HepG2 (cell line): ENCODE measurements around the gene DALRD3. TPM values are rescaled to one million over a fixed set of nuclear protein-coding genes. Genes with fewer than 3 reads are reported as not detected.

ENCODE experiments used
- AGO2 ChIP-seq: fragments of 200-400 bp; formaldehyde crosslinking; optimal IDR thresholded peaks from 2 replicates; pipeline ENCODE3; 2017; ENCODE audit warnings: mild to moderate bottlenecking, low read depth, low read length, moderate library complexity
- ATF7 ChIP-seq, 2 experiments: fragments of 450-650 bp in 1 of 2; sonication (generic) in 1 of 2; formaldehyde crosslinking in 1 of 2; IDR thresholded peaks; 2 replicates each; pipeline versions ENCODE4 v1.4.0 to v1.6.1; 2016 to 2020; ENCODE audit warnings: antibody characterized with exemption in 1 of 2, mild to moderate bottlenecking in 1 of 2, missing genetic modification reagents in 1 of 2
- BATF2 ChIP-seq: sonication (generic); formaldehyde crosslinking; IDR thresholded peaks from 2 replicates; pipeline ENCODE4 v1.8.0; 2022; ENCODE audit warnings: mild to moderate bottlenecking, missing genetic modification reagents, moderate library complexity
- CBX2 ChIP-seq, 2 experiments: fragments of 200-600 bp in 1 of 2; sonication (generic); formaldehyde crosslinking in 1 of 2; IDR thresholded peaks; 2 replicates each; pipeline versions ENCODE4 v1.7.0 to v1.8.1; 2018 to 2022; ENCODE audit warnings: low read depth in 2 of 2, low read length in 1 of 2, mild to moderate bottlenecking in 1 of 2, missing genetic modification reagents in 1 of 2
- CENPT ChIP-seq: sonication (generic); formaldehyde crosslinking; IDR thresholded peaks from 2 replicates; pipeline ENCODE4 v1.8.0; 2022; ENCODE audit warnings: low read depth, mild to moderate bottlenecking, moderate library complexity, missing genetic modification reagents
- CHD4 ChIP-seq: fragments of 200-600 bp; sonication (generic); IDR thresholded peaks from 2 replicates; pipeline ENCODE4 v1.7.0; 2017; ENCODE audit warnings: mild to moderate bottlenecking, low read length, borderline replicate concordance
- EEA1 ChIP-seq: sonication (generic); formaldehyde crosslinking; IDR thresholded peaks from 2 replicates; pipeline ENCODE4 v1.5.1; 2020; ENCODE audit warnings: mild to moderate bottlenecking, missing genetic modification reagents, borderline replicate concordance
- EED ChIP-seq: sonication (generic); formaldehyde crosslinking; IDR thresholded peaks from 2 replicates; pipeline ENCODE4 v1.5.0; 2020; ENCODE audit warnings: mild to moderate bottlenecking, missing genetic modification reagents
- EP300 ChIP-seq, 3 experiments: sonication (generic) in 1 of 3; formaldehyde crosslinking in 1 of 3; IDR thresholded peaks; 2 replicates each; pipeline versions ENCODE4 v1.5.1 to v1.6.1; 2011 to 2020; ENCODE audit warnings: low read depth in 2 of 3, low read length in 2 of 3, borderline replicate concordance in 1 of 3, improper control_type of control experiment in 1 of 3, mild to moderate bottlenecking in 1 of 3, missing genetic modification reagents in 1 of 3, moderate library complexity in 1 of 3
- GMEB1 ChIP-seq: sonication (generic); formaldehyde crosslinking; IDR thresholded peaks from 2 replicates; pipeline ENCODE4 v1.5.1; 2020; ENCODE audit warnings: missing genetic modification reagents, mild to moderate bottlenecking, borderline replicate concordance
- HDAC1 ChIP-seq: sonication (generic); formaldehyde crosslinking; IDR thresholded peaks from 2 replicates; pipeline ENCODE4 v1.5.1; 2020; ENCODE audit warnings: mild to moderate bottlenecking, missing genetic modification reagents
- IKZF4 ChIP-seq: sonication (generic); formaldehyde crosslinking; IDR thresholded peaks from 2 replicates; pipeline ENCODE4 v1.5.1; 2020; ENCODE audit warnings: borderline replicate concordance, mild to moderate bottlenecking, low read depth, missing genetic modification reagents; ENCODE audit errors: not compliant biosample characterization
- NCOA5 ChIP-seq: sonication (generic); formaldehyde crosslinking; IDR thresholded peaks from 2 replicates; pipeline ENCODE4 v1.4.0; 2020; ENCODE audit warnings: missing genetic modification reagents
- NFE2L1 ChIP-seq: sonication (generic); formaldehyde crosslinking; IDR thresholded peaks from 2 replicates; pipeline ENCODE4 v1.4.0; 2020; ENCODE audit warnings: missing genetic modification reagents, mild to moderate bottlenecking, borderline replicate concordance
- TBX3 ChIP-seq: fragments of 450-650 bp; IDR thresholded peaks from 2 replicates; pipeline ENCODE4 v1.6.1; 2017; ENCODE audit warnings: antibody characterized with exemption, mild to moderate bottlenecking, inconsistent platforms, borderline replicate concordance
- TOPORS ChIP-seq: sonication (generic); formaldehyde crosslinking; IDR thresholded peaks from 2 replicates; pipeline ENCODE4 v1.8.0; 2023; ENCODE audit warnings: mild to moderate bottlenecking, missing genetic modification reagents
- XBP1 ChIP-seq: sonication (generic); formaldehyde crosslinking; IDR thresholded peaks from 2 replicates; pipeline ENCODE4 v1.5.0; 2020; ENCODE audit warnings: missing genetic modification reagents
- YY1 ChIP-seq: IDR thresholded peaks from 2 replicates; pipeline ENCODE4 v1.6.1; 2011; ENCODE audit warnings: low read length, low read depth, moderate library complexity, mild to moderate bottlenecking; ENCODE audit not compliant: insufficient read depth, insufficient replicate concordance
- ZBTB3 ChIP-seq: sonication (generic); formaldehyde crosslinking; IDR thresholded peaks from 2 replicates; pipeline ENCODE4 v1.4.0; 2020; ENCODE audit warnings: low read depth, mild to moderate bottlenecking, moderate library complexity, missing genetic modification reagents, borderline replicate concordance
- ZMYM3 ChIP-seq: sonication (generic); formaldehyde crosslinking; IDR thresholded peaks from 2 replicates; pipeline ENCODE4 v1.5.1; 2020; ENCODE audit warnings: mild to moderate bottlenecking, missing genetic modification reagents
- ZNF446 ChIP-seq: sonication (generic); formaldehyde crosslinking; IDR thresholded peaks from 2 replicates; pipeline ENCODE4 v1.5.0; 2020; ENCODE audit warnings: mild to moderate bottlenecking, missing genetic modification reagents
- ZNF550 ChIP-seq: sonication (generic); formaldehyde crosslinking; IDR thresholded peaks from 2 replicates; pipeline ENCODE4 v1.4.0; 2020; ENCODE audit warnings: mild to moderate bottlenecking, missing genetic modification reagents, borderline replicate concordance
- ZNF580 ChIP-seq: IDR thresholded peaks from 2 replicates; pipeline ENCODE4 v1.6.1; 2016; ENCODE audit warnings: low read depth, borderline replicate concordance
- ZNF747 ChIP-seq: sonication (generic); formaldehyde crosslinking; IDR thresholded peaks from 2 replicates; pipeline ENCODE4 v1.8.1; 2023; ENCODE audit warnings: missing genetic modification reagents, mild to moderate bottlenecking, borderline replicate concordance
- ZNF776 ChIP-seq: sonication (generic); formaldehyde crosslinking; IDR thresholded peaks from 2 replicates; pipeline ENCODE4 v1.4.0; 2020; ENCODE audit warnings: mild to moderate bottlenecking, missing genetic modification reagents
- polyA plus RNA-seq, 8 experiments: library from polyadenylated mRNA; depleted of rRNA in 3 of 8; stranded (reverse) in 7 of 8; unstranded in 1 of 8; fragments of >200 nt; fragmentation: Illumina TruSeq in 4 of 8; extraction: Trizol in 4 of 8; gene quantifications; 2 replicates each; pipeline versions ENCODE4 v1.2.1 to v1.2.3, GENCODE V29; 2011 to 2016; ENCODE audit warnings: low read depth in 4 of 8, missing spikeins in 1 of 8, mixed read lengths in 1 of 8; ENCODE audit not compliant: insufficient read depth in 1 of 8
- total RNA-seq, 5 experiments: library from RNA; depleted of rRNA; stranded (reverse); fragments of >200 nt; fragmentation: Illumina TruSeq; extraction: Trizol; gene quantifications; 2 replicates each; pipeline ENCODE4 v1.2.3, GENCODE V29; 2016; ENCODE audit warnings: low read depth in 1 of 5

DALRD3 gene
- total and polyA plus RNA-seq, 2 of the 13 experiments (the other 11 are each of a cell fraction or from before 2014, with no cell fraction given), result 19.9 to 36.5 TPM

- TF ChIP-seq ZNF446 (CRISPR knock-in tag) (0 out of 2 replicates have a peak, but pooled peaks have one; percentile 73), IKZF4 (peak; percentile 18), BATF2 (CRISPR knock-in tag) (0 out of 2 replicates have a peak, but pooled peaks have one; percentile 56), YY1 (peak; percentile 7), XBP1 (CRISPR knock-in tag) (no peak), NFE2L1 (CRISPR knock-in tag) (peak; percentile 48; the same call in 1 of the 2 replicates), CBX2 (IDR thresholded peaks at IDR 0.05; ENCODE audit: low read depth, low read length) (no peak), CBX2 (CRISPR knock-in tag; IDR thresholded peaks at IDR 0.05; ENCODE audit: low read depth) (no peak), HDAC1 (no peak; the same call in 1 of the 2 replicates), NCOA5 (no peak), EEA1 (CRISPR knock-in tag) (peak; percentile 75; the same call in 1 of the 2 replicates), ZBTB3 (CRISPR knock-in tag) (0 out of 2 replicates have a peak, but pooled peaks have one; percentile 25), ATF7 (IDR thresholded peaks at IDR 0.05) (no peak), ATF7 (CRISPR knock-in tag; IDR thresholded peaks at IDR 0.05) (0 out of 2 replicates have a peak, but pooled peaks have one; percentile 31), TOPORS (no peak), CENPT (CRISPR knock-in tag) (0 out of 2 replicates have a peak, but pooled peaks have one; percentile 37), ZNF776 (CRISPR knock-in tag) (peak; percentile 18; the same call in 1 of the 2 replicates), ZNF580 (CRISPR knock-in tag) (no peak), GMEB1 (CRISPR knock-in tag) (no peak), TBX3 (no peak), ZMYM3 (CRISPR knock-in tag) (no peak), ZNF747 (peak; percentile 46), ZNF550 (CRISPR knock-in tag) (peak; percentile 58; the same call in 1 of the 2 replicates), EP300 (IDR thresholded peaks at IDR 0.05; ENCODE audit: low read depth in 2 of 2, low read length in 2 of 2) (no peak), EP300 (CRISPR knock-in tag; IDR thresholded peaks at IDR 0.05; ENCODE audit: borderline replicate concordance) (no peak), CHD4 (no peak), EED (CRISPR knock-in tag) (no peak), AGO2 (peak; percentile 94)
Observed at GRCh38 chr3:49020330-49021212, 2.2 kb upstream of the DALRD3 start (continued).
